ENCODE data around the gene FKBP1C.

Gene FKBP1C

GRCh38 chr6:63261820-63262219, 50.6 kb downstream of the FKBP1C start:
- Histone ChIP-seq H3K27me3 (ENCODE audit: insufficient read depth, low read length) (peaks cover 15% of the 10 kb centered on the region), H2AFZ (ENCODE audit: low read length, unreplicated experiment) (no peak overlapping the region), H3K4me3 (ENCODE audit: low read depth, low read length) (no peak overlapping the region), H3K36me3 (ENCODE audit: insufficient read depth, low read length) (no peaks in the 10 kb centered on the region), H3K27ac (ENCODE audit: low read depth, low read length) (no peak overlapping the region), H3K79me2 (ENCODE audit: control insufficient read depth, insufficient read depth, low read length, unreplicated experiment) (no peaks in the 10 kb centered on the region), H3K4me1 (ENCODE audit: control insufficient read depth, insufficient read depth, low read length, unreplicated experiment) (no peaks in the 10 kb centered on the region)
